Measurements from ENCODE around the gene TRIM67. TPM values are rescaled to one million over a fixed set of nuclear protein-coding genes. Genes with fewer than 3 reads are reported as not detected.

Gene TRIM67
- total RNA-seq, 1 experiment from 2014 or later = 0.54 TPM

DNA sequence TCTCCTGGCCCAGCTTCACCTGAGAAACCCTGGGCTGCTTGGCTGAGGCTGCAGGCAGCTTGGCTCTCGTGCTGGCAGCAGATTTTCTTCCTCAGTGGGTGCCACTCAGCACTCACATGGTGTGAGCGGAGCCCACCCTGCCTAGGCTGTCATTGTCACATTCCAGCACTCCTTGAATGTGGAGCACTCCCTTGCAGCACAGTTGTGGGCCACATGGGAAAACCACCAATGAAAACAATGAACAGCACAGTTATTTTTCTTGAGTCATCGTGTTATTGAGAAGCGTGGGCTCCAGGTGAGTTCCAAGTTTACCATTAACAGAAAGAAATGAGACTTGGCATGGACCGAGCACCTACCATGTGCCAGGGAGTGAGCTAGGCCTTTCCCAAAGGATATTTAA, 27.2 kb upstream of the TRIM67 start:
- Mint-ChIP-seq H3K4me1 (ENCODE audit: low read depth, unreplicated experiment) (no peaks in the 10 kb centered on the region), H3K27ac (ENCODE audit: unreplicated experiment) (no peak overlapping the region), H3K4me3 (ENCODE audit: unreplicated experiment) (no peak overlapping the region), H3K36me3 (ENCODE audit: insufficient read depth, unreplicated experiment) (no peaks in the 10 kb centered on the region), H3K27me3 (ENCODE audit: insufficient read depth, unreplicated experiment) (no peaks in the 10 kb centered on the region), H3K9me3 (ENCODE audit: unreplicated experiment) (no peaks in the 10 kb centered on the region)
- DNase-seq = no peak
- ChIA-PET CTCF (no interaction called here), POLR2A (no interaction called here)
- TF ChIP-seq, protein P1, sequence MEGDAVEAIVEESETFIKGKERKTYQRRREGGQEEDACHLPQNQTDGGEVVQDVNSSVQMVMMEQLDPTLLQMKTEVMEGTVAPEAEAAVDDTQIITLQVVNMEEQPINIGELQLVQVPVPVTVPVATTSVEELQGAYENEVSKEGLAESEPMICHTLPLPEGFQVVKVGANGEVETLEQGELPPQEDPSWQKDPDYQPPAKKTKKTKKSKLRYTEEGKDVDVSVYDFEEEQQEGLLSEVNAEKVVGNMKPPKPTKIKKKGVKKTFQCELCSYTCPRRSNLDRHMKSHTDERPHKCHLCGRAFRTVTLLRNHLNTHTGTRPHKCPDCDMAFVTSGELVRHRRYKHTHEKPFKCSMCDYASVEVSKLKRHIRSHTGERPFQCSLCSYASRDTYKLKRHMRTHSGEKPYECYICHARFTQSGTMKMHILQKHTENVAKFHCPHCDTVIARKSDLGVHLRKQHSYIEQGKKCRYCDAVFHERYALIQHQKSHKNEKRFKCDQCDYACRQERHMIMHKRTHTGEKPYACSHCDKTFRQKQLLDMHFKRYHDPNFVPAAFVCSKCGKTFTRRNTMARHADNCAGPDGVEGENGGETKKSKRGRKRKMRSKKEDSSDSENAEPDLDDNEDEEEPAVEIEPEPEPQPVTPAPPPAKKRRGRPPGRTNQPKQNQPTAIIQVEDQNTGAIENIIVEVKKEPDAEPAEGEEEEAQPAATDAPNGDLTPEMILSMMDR (IDR thresholded peaks at IDR 0.05; ENCODE audit: insufficient read depth in 1 of 2, low read depth in 1 of 2, low read length in 1 of 2, severe bottlenecking in 1 of 2, unreplicated experiment in 1 of 2) = no peak
- no peaks in the 10 kb centered on the region for H3K9me3 ChIP-seq
- H3K27me3 ChIP-seq (replicated peaks; ENCODE audit: control insufficient read depth, insufficient read depth, low read length) = no peaks in the 10 kb centered on the region
- intact Hi-C loops (cut with micrococcal nuclease; ENCODE audit: unreplicated experiment) = no loop called here
- BruUV-seq (replicated peaks) = no TSS peak
- H3K36me3 ChIP-seq (ENCODE audit: control insufficient read depth, insufficient read depth, low read length) = no peaks in the 10 kb centered on the region
- H3K4me1 ChIP-seq = no peaks in the 10 kb centered on the region
- H3K4me3 ChIP-seq (ENCODE audit: low read depth, low read length) = no peak overlapping the region

DNA sequence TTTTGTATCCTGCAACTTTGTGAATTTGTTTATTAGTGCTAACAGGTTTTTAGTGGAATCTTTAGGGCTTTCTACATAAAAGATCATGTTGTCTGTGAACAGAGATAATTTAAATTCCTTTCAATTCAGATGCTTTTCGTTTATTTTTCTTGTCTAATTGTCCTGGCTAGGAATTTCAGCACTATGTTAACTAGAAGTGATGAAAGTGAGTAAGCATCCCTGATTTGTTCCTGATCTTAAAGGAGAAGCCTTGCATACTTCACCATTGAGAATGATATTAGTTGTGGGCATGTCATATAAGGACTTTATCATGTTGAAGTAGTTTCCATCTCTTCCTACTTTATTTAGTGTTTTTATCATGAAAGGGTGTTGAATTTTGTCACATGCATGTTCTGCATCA, 23.6 kb upstream of the TRIM67 start:
- no peaks in the 10 kb centered on the region for H3K27me3 Mint-ChIP-seq (ENCODE audit: insufficient read depth, unreplicated experiment)
- Histone ChIP-seq H3K36me3 (ENCODE audit: control insufficient read depth, insufficient read depth, low read length) (no peaks in the 10 kb centered on the region), H3K27me3 (replicated peaks; ENCODE audit: control insufficient read depth, insufficient read depth, low read length) (no peaks in the 10 kb centered on the region), H3K9me3 (no peaks in the 10 kb centered on the region), H3K4me1 (0 out of 2 replicates have a peak, but pooled peaks cover 3% of the 10 kb centered on the region), H3K4me3 (ENCODE audit: low read depth, low read length) (no peak overlapping the region)
- TF ChIP-seq, protein P1 (IDR thresholded peaks at IDR 0.05; ENCODE audit: insufficient read depth in 1 of 2, low read depth in 1 of 2, low read length in 1 of 2, severe bottlenecking in 1 of 2, unreplicated experiment in 1 of 2) = no peak
- intact Hi-C loops (cut with micrococcal nuclease; ENCODE audit: unreplicated experiment) = no loop called here
- no peak for DNase-seq
- POLR2A ChIA-PET = no interaction called here
- H3K9me3 Mint-ChIP-seq (ENCODE audit: unreplicated experiment) = peaks cover 7% of the 10 kb centered on the region
- peaks cover 8% of the 10 kb centered on the region for H3K4me1 Mint-ChIP-seq (ENCODE audit: low read depth, unreplicated experiment)
- H3K4me3 Mint-ChIP-seq (ENCODE audit: unreplicated experiment) = no peak overlapping the region
- no TSS peak for BruUV-seq (replicated peaks)
- no peak overlapping the region for H3K27ac Mint-ChIP-seq (ENCODE audit: unreplicated experiment)
- no peaks in the 10 kb centered on the region for H3K36me3 Mint-ChIP-seq (ENCODE audit: insufficient read depth, unreplicated experiment)
- CTCF ChIA-PET = no interaction called here

DNA sequence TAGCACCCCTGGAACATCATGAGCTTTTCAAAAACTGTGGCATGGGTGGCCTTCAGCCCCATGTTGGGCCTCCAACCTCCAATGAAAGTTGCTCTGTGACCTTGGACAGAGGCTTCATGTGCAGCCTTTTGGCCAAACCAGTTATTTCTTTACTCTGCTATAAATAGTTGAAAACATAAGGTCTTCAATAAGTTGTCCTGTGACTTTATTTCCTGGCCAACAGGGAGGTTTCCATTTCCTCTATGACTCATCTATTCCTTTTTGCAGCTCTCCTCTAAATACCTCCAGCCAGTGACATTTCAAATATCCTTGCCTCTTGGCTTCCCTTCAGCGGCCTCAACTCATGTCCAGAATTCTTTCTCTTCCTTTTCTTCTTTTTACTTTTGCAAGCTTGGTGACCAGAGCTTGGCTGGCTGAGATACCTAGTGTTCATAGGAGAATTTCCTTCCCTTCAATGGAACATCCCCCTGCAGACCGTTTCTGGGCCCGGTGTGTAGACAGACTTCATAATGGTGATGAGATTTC, 22.7 kb upstream of the TRIM67 start:
- Histone ChIP-seq H3K4me1 (0 out of 2 replicates have a peak, but pooled peaks cover 3% of the 10 kb centered on the region), H3K27me3 (replicated peaks; ENCODE audit: control insufficient read depth, insufficient read depth, low read length) (no peaks in the 10 kb centered on the region), H3K4me3 (ENCODE audit: low read depth, low read length) (no peak overlapping the region), H3K9me3 (peaks cover 6% of the 10 kb centered on the region; the same call in 1 of the 2 replicates), H3K36me3 (ENCODE audit: control insufficient read depth, insufficient read depth, low read length) (no peaks in the 10 kb centered on the region)
- Mint-ChIP-seq H3K4me3 (ENCODE audit: unreplicated experiment) (no peak overlapping the region), H3K4me1 (ENCODE audit: low read depth, unreplicated experiment) (peaks cover 8% of the 10 kb centered on the region), H3K27me3 (ENCODE audit: insufficient read depth, unreplicated experiment) (no peaks in the 10 kb centered on the region), H3K27ac (ENCODE audit: unreplicated experiment) (no peak overlapping the region), H3K36me3 (ENCODE audit: insufficient read depth, unreplicated experiment) (no peaks in the 10 kb centered on the region), H3K9me3 (ENCODE audit: unreplicated experiment) (peaks cover 14% of the 10 kb centered on the region)
- ChIA-PET CTCF (interaction anchor here (0.9 kb wide), 1 partner anchor 101 kb away, joined by 3 read pairs; no protein-coding TSS in a partner anchor), POLR2A (no interaction called here)
- BruUV-seq (replicated peaks) = no TSS peak
- TF ChIP-seq, protein P1 (IDR thresholded peaks at IDR 0.05; ENCODE audit: insufficient read depth in 1 of 2, low read depth in 1 of 2, low read length in 1 of 2, severe bottlenecking in 1 of 2, unreplicated experiment in 1 of 2) = no peak
- DNase-seq = no peak
- intact Hi-C loops (cut with micrococcal nuclease; ENCODE audit: unreplicated experiment) = no loop called here

Measured in Caco-2 (cell line).